DLD1 (cell line): ENCODE measurements around the gene ARIH1.

Experiments
- in situ Hi-C: cut with HindIII; loops from 2 replicates; pipeline ENCODE4 v1.10.0; 2017; ENCODE audit warnings: low sequenced_read_pairs

The ARIH1 gene

GRCh38 chr15:72487070-72487797, 13.1 kb downstream of the ARIH1 start:
- in situ Hi-C loops, result no loop called here

- in situ Hi-C loops, result no loop called here
Observed at GRCh38 chr15:72488558-72488957, 14.4 kb downstream of the ARIH1 start.

- in situ Hi-C loops, result no loop called here
Observed at GRCh38 chr15:72489943-72490554, 15.9 kb downstream of the ARIH1 start.

GRCh38 chr15:72491768-72492167, 17.6 kb downstream of the ARIH1 start:
- in situ Hi-C loops, result no loop called here

GRCh38 chr15:72492733-72493132, 18.6 kb downstream of the ARIH1 start:
- in situ Hi-C loops, result no loop called here

GRCh38 chr15:72493220-72493619, 19.1 kb downstream of the ARIH1 start:
- in situ Hi-C loops, result no loop called here

GRCh38 chr15:72495007-72495406, 20.9 kb downstream of the ARIH1 start:
- in situ Hi-C loops, result no loop called here

GRCh38 chr15:72496783-72497182, 22.7 kb downstream of the ARIH1 start:
- in situ Hi-C loops, result no loop called here

GRCh38 chr15:72497402-72497801, 23.3 kb downstream of the ARIH1 start:
- in situ Hi-C loops, result no loop called here

GRCh38 chr15:72502220-72502809, 28.2 kb downstream of the ARIH1 start:
- in situ Hi-C loops, result no loop called here

GRCh38 chr15:72503147-72503546, 29.0 kb downstream of the ARIH1 start:
- in situ Hi-C loops, result no loop called here

GRCh38 chr15:72507402-72508092, 33.4 kb downstream of the ARIH1 start:
- in situ Hi-C loops, result no loop called here

GRCh38 chr15:72509484-72509883, 35.4 kb downstream of the ARIH1 start:
- in situ Hi-C loops, result no loop called here

- in situ Hi-C loops, result no loop called here
Observed at GRCh38 chr15:72511536-72511935, 37.4 kb downstream of the ARIH1 start.

- in situ Hi-C loops, result no loop called here
Observed at GRCh38 chr15:72515591-72516389, 41.7 kb downstream of the ARIH1 start.

- in situ Hi-C loops, result no loop called here
Observed at GRCh38 chr15:72516777-72517176, 42.6 kb downstream of the ARIH1 start.

- in situ Hi-C loops, result no loop called here
Observed at GRCh38 chr15:72521682-72522081, 47.6 kb downstream of the ARIH1 start.

GRCh38 chr15:72532991-72533601, 59.0 kb downstream of the ARIH1 start:
- in situ Hi-C loops, result no loop called here

- in situ Hi-C loops, result no loop called here
Observed at GRCh38 chr15:72534523-72534922, 60.4 kb downstream of the ARIH1 start.

- in situ Hi-C loops, result no loop called here
Observed at GRCh38 chr15:72535911-72536310, 61.8 kb downstream of the ARIH1 start.
